Osteocyte (in vitro differentiated cells): Measurements from ENCODE around the gene MAPK1. TPM values are rescaled to one million over a fixed set of nuclear protein-coding genes. Genes with fewer than 3 reads are reported as not detected.
"Not testable (repeated sequence)": the region's sequence is repeated elsewhere in the genome, so short reads cannot be mapped to it uniquely, and the experiment has no call there.

Experiments
- DNase-seq: peaks from one replicate; pipeline ENCODE4 v3.0.0; 2021; ENCODE audit warnings: mixed read lengths; ENCODE audit not compliant: unreplicated experiment; ENCODE audit errors: extremely low spot score
- H3K27ac Mint-ChIP-seq: one replicate; pipeline ENCODE4 v1.8.0; 2021; ENCODE audit warnings: mild to moderate bottlenecking, mixed read lengths; ENCODE audit not compliant: unreplicated experiment
- H3K27me3 Mint-ChIP-seq: one replicate; pipeline ENCODE4 v1.8.0; 2021; ENCODE audit warnings: mixed read lengths; ENCODE audit not compliant: unreplicated experiment
- H3K36me3 Mint-ChIP-seq: one replicate; pipeline ENCODE4 v1.8.0; 2021; ENCODE audit warnings: mixed read lengths; ENCODE audit not compliant: unreplicated experiment
- H3K4me1 Mint-ChIP-seq: one replicate; pipeline ENCODE4 v1.8.0; 2021; ENCODE audit warnings: mixed read lengths; ENCODE audit not compliant: unreplicated experiment
- H3K4me3 Mint-ChIP-seq: one replicate; pipeline ENCODE4 v1.8.0; 2021; ENCODE audit warnings: mild to moderate bottlenecking, moderate library complexity, mixed read lengths; ENCODE audit not compliant: unreplicated experiment
- H3K9me3 Mint-ChIP-seq: one replicate; pipeline ENCODE4 v1.8.0; 2021; ENCODE audit warnings: mixed read lengths; ENCODE audit not compliant: unreplicated experiment
- total RNA-seq: library from RNA; stranded (reverse); gene quantifications from 2 replicates; pipeline ENCODE4 v1.2.1, GENCODE V29; 2021
- TF ChIP-seq, protein P1 (sequence below): fragments of 200-600 bp; sonication (generic); IDR thresholded peaks from 2 replicates; pipeline ENCODE4 v1.5.0; 2021; ENCODE audit warnings: antibody characterized with exemption, mild to moderate bottlenecking, moderate library complexity

MAPK1 gene
- total RNA-seq, 1 donor from 2014 or later = 159 TPM

DNA sequence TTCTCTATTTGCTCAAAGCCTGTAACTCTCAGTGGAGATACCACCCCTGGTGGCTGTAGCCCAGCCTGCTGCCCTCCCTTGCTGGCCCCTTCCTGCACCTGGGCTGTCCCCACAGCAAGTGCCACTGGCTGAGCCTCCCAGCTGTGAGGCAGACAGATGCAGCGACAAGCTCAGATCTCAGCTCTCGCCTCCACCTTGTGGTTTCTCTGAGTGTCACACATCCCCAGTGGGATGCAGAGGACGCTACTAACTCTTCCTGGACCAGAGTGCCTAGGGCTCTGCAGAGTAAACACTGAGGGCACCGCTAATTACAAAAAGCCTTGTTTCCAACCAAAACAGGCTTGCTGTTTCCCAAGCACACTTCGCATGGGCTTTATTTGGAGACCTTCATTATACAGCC lies 140.8 kb downstream of the MAPK1 start:
- TF ChIP-seq, protein P1, sequence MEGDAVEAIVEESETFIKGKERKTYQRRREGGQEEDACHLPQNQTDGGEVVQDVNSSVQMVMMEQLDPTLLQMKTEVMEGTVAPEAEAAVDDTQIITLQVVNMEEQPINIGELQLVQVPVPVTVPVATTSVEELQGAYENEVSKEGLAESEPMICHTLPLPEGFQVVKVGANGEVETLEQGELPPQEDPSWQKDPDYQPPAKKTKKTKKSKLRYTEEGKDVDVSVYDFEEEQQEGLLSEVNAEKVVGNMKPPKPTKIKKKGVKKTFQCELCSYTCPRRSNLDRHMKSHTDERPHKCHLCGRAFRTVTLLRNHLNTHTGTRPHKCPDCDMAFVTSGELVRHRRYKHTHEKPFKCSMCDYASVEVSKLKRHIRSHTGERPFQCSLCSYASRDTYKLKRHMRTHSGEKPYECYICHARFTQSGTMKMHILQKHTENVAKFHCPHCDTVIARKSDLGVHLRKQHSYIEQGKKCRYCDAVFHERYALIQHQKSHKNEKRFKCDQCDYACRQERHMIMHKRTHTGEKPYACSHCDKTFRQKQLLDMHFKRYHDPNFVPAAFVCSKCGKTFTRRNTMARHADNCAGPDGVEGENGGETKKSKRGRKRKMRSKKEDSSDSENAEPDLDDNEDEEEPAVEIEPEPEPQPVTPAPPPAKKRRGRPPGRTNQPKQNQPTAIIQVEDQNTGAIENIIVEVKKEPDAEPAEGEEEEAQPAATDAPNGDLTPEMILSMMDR = peak; percentile 44
- H3K9me3 Mint-ChIP-seq = no peaks in the 10 kb centered on the region
- no peaks in the 10 kb centered on the region for H3K27me3 Mint-ChIP-seq
- H3K4me3 Mint-ChIP-seq = no peak overlapping the region
- no peak overlapping the region for H3K27ac Mint-ChIP-seq
- peaks cover 3% of the 10 kb centered on the region for H3K36me3 Mint-ChIP-seq
- H3K4me1 Mint-ChIP-seq = peaks cover 4% of the 10 kb centered on the region
- no peak for DNase-seq

DNA sequence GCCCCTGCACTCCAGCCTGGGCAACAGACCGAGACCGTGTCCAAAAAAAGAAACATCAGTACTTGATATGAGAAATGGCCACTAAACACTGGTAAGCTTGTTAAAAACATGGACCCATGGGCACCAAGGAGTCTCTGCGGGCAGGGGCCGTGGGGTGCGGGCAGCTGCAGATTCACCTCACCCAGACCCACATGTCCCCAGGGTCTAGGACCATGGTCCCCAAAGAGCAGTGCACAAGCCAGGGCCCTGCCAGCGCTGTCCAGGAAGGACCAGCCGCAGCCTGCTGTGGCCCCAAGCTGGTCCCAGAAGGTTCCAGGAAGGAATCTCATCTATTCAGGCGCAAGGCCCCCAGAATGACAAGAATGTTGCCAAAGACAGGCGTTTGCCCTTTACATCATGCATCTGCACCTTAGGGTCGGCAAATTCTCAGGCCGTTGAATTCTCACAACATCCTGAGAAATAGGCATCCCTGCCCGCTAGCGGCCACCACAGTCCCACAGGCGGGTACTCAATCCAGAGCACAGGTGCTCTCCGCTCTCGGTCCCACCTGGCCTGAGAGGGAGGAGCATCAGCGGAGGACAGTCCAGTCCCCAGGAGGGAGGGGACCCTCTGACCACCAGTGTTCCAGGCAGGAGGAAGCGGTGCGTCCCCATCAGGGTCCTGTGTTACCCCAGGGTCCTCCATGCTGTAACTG lies 141.3 kb downstream of the MAPK1 start:
- no peak for DNase-seq
- H3K4me1 Mint-ChIP-seq = peaks cover 4% of the 10 kb centered on the region
- no peaks in the 10 kb centered on the region for H3K36me3 Mint-ChIP-seq
- TF ChIP-seq, protein P1 = no peak
- H3K27me3 Mint-ChIP-seq = no peaks in the 10 kb centered on the region
- no peak overlapping the region for H3K4me3 Mint-ChIP-seq
- no peaks in the 10 kb centered on the region for H3K9me3 Mint-ChIP-seq
- no peak overlapping the region for H3K27ac Mint-ChIP-seq

DNA sequence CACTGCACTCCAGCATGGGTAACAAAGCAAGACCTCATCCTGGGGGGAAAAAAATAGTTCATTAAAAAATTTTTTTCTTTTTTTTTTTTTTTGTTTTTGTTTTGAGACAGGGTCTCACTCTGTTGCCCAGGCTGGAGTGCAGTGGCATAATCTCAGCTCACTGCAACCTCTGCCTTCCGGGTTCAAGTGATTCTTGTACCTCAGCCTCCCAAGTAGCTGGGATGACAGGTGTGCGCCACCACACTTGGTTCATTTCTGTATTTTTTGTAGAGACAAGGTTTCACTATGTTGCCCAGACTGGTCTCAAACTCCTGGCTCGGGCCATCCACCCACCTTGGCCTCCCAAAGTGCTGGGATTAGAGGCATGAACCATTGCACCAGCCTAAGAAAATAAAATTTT lies 142.9 kb downstream of the MAPK1 start:
- H3K27ac Mint-ChIP-seq, H3K36me3 Mint-ChIP-seq, H3K4me3 Mint-ChIP-seq, H3K4me1 Mint-ChIP-seq, H3K27me3 Mint-ChIP-seq, H3K9me3 Mint-ChIP-seq, DNase-seq: not testable (repeated sequence)

DNA sequence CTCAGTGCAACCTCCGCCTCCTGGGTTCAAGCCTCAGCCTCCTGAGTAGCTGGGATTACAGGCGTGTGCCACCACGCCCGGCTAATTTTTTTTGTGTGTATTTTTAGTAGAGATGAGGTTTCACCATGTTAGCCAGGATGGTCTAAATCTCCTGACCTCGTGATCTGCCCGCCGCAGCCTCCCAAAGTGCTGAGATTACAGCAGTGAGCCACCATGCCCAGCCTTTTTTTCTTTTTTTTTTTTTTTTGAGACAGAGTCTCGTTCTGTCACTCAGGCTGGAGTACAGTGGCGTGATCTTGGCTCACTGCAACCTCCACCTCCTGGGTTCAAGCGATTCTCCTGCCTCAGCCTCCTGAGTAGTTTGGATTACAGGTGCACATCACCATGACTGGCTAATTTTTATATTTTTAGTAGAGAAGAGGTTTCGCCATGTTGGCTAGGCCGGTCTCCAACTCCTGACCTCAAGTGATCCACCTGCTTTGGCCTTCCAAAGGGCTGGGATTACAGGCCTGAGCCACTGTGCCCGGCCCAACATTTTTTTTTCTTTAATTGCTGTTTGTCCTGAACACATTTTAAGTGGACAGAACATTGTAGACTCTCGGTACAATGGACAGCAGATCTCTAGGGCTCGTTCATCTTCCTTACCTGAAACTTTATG lies 146.1 kb downstream of the MAPK1 start:
- peaks cover 10% of the 10 kb centered on the region for H3K4me1 Mint-ChIP-seq
- H3K9me3 Mint-ChIP-seq, H3K27ac Mint-ChIP-seq, H3K4me3 Mint-ChIP-seq, H3K27me3 Mint-ChIP-seq, H3K36me3 Mint-ChIP-seq, DNase-seq: not testable (repeated sequence)

DNA sequence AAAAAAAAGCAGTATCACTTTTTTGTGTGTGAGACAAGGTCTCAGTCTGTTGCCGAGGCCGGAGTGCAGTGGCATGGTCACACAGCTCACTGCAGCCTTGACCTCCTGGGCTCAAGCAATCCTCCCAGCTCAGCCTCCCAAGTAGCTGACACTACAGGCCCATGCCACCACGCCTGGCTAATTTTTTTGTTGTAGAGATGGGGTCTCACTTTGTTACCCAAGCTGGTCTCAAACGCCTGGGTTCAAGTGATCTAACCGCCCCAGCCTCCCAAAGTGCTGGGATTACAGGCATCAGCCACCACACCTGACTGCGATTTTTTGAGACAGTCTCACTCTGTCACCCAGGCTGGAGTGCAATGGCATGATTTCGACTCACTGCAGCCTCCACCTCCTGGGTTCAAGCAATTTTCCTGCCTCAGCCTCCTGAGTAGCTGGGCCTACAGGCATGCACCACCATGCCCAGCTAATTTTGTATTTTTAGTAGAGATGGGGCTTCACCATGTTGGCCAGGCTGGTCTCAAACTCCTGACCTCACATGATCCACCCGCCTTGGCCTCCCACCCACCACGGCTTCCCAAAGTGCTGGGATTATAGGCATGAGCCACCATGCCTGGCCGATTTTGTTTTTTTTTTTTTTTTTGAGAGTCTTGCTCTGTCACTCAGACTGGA lies 147.1 kb downstream of the MAPK1 start:
- not testable (repeated sequence) for H3K9me3 Mint-ChIP-seq, H3K27me3 Mint-ChIP-seq, H3K36me3 Mint-ChIP-seq, DNase-seq, H3K4me3 Mint-ChIP-seq, H3K27ac Mint-ChIP-seq
- peaks cover 18% of the 10 kb centered on the region for H3K4me1 Mint-ChIP-seq

DNA sequence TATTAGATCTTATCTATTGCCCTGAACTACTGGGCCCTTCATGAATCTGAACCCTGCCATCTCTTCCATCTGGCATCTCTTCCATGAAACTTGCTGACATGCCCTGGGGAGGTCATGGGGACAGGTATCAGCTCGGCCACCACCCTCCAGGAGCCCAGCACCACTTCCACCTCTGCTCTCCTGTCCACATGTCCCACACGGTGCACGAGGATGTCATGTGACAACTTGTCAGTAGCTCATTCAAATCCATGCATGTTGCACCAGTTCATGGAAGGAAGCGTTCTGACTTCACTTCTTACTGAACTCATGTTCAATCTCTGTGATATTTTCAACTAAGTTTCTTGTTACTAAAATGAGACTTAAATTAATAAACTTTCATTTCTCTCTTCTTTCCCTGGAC lies 148.4 kb downstream of the MAPK1 start:
- H3K4me3 Mint-ChIP-seq = no peak overlapping the region
- no peaks in the 10 kb centered on the region for H3K9me3 Mint-ChIP-seq
- peaks cover 27% of the 10 kb centered on the region for H3K4me1 Mint-ChIP-seq
- no peaks in the 10 kb centered on the region for H3K27me3 Mint-ChIP-seq
- no peak overlapping the region for H3K27ac Mint-ChIP-seq
- no peak for DNase-seq
- no peaks in the 10 kb centered on the region for H3K36me3 Mint-ChIP-seq
- TF ChIP-seq, protein P1 = no peak
